Measurements from ENCODE around the gene CACHD1. TPM values are rescaled to one million over a fixed set of nuclear protein-coding genes. Genes with fewer than 3 reads are reported as not detected.
"Not testable (repeated sequence)": the region's sequence is repeated elsewhere in the genome, so short reads cannot be mapped to it uniquely, and the experiment has no call there.

Gene CACHD1
- total RNA-seq, 1 experiment from 2014 or later = 3.9 TPM

GRCh38 chr1:64505944-64506655 lies 36.2 kb downstream of the CACHD1 start:
- H3K9me3 Mint-ChIP-seq (ENCODE audit: unreplicated experiment) = no peaks in the 10 kb centered on the region
- H3K4me3 Mint-ChIP-seq (ENCODE audit: unreplicated experiment) = peak overlapping the region; percentile 72
- TF ChIP-seq, protein P1, sequence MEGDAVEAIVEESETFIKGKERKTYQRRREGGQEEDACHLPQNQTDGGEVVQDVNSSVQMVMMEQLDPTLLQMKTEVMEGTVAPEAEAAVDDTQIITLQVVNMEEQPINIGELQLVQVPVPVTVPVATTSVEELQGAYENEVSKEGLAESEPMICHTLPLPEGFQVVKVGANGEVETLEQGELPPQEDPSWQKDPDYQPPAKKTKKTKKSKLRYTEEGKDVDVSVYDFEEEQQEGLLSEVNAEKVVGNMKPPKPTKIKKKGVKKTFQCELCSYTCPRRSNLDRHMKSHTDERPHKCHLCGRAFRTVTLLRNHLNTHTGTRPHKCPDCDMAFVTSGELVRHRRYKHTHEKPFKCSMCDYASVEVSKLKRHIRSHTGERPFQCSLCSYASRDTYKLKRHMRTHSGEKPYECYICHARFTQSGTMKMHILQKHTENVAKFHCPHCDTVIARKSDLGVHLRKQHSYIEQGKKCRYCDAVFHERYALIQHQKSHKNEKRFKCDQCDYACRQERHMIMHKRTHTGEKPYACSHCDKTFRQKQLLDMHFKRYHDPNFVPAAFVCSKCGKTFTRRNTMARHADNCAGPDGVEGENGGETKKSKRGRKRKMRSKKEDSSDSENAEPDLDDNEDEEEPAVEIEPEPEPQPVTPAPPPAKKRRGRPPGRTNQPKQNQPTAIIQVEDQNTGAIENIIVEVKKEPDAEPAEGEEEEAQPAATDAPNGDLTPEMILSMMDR (IDR thresholded peaks at IDR 0.05; ENCODE audit: unreplicated experiment) = no peak
- H3K27me3 Mint-ChIP-seq (ENCODE audit: insufficient read depth, unreplicated experiment) = no peaks in the 10 kb centered on the region
- intact Hi-C loops (cut with micrococcal nuclease) = loop anchor here (5.0 kb wide), 1 partner anchor 34 kb away; the partner anchor contains the start of gene CACHD1
- no peak overlapping the region for H3K27ac Mint-ChIP-seq (ENCODE audit: low read depth, unreplicated experiment)
- POLR2A ChIA-PET = interaction anchor here (0.6 to 1.1 kb wide), 4 partner anchors 9 to 1040 kb away, joined by 3 read pairs; no protein-coding TSS in a partner anchor
- peak; percentile 82 for DNase-seq (ENCODE audit: unreplicated experiment)
- no peaks in the 10 kb centered on the region for H3K36me3 Mint-ChIP-seq (ENCODE audit: insufficient read depth, unreplicated experiment)
- CTCF ChIA-PET = interaction anchor here (0.6 to 0.7 kb wide), 2 partner anchors 240 to 351 kb away, joined by 3 to 4 read pairs; no protein-coding TSS in a partner anchor
- no TSS peak for BruUV-seq (replicated peaks)
- H3K4me1 Mint-ChIP-seq (ENCODE audit: insufficient read depth, unreplicated experiment) = peaks cover 11% of the 10 kb centered on the region

DNA sequence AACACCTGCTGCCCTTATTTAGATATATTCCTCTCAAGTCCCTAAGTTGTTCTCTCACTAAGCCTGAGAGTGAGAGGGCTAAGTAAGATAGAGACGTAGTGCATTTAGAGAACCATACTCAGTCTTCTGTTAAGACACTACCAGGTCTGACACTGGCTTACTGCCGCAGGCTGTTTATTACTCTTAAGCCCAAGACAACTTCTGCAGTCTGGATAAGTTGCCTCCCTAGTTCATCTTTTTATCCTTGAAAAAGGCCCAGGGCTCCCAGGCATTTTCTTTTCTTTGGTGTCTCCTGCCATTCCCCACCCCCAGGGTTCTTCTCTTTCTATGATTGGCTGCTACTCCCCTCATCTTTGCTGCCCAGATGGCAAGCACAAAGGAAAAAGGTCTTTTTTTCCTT lies 38.7 kb downstream of the CACHD1 start:
- H3K4me1 Mint-ChIP-seq (ENCODE audit: insufficient read depth, unreplicated experiment) = peaks cover 11% of the 10 kb centered on the region
- no peak overlapping the region for H3K27ac Mint-ChIP-seq (ENCODE audit: low read depth, unreplicated experiment)
- no peak overlapping the region for H3K4me3 Mint-ChIP-seq (ENCODE audit: unreplicated experiment)

DNA sequence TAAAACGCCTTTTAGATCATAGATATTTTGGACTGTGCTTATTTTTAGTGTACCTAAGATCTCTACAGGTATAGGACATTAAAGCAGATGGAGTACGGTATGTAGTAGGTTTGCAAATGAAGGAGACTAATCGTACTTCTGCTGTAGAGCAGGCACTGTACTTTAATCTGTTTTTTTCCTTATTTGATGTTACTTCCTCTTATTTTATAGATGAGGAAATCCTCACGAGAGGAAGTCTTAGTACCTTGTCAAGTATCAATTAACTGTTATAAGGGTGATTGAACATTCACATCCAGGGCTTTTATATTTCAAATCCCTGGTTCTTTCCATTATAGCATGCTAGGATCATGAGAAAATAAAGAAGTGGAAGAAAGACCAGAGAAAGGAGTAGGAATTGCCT lies 41.1 kb downstream of the CACHD1 start:
- no TSS peak for BruUV-seq (replicated peaks)
- H3K4me1 Mint-ChIP-seq (ENCODE audit: insufficient read depth, unreplicated experiment) = peaks cover 14% of the 10 kb centered on the region
- no peaks in the 10 kb centered on the region for H3K36me3 Mint-ChIP-seq (ENCODE audit: insufficient read depth, unreplicated experiment)
- TF ChIP-seq, protein P1 (IDR thresholded peaks at IDR 0.05; ENCODE audit: unreplicated experiment) = no peak
- H3K27ac Mint-ChIP-seq (ENCODE audit: low read depth, unreplicated experiment) = no peak overlapping the region
- intact Hi-C loops (cut with micrococcal nuclease) = no loop called here
- DNase-seq (ENCODE audit: unreplicated experiment) = no peak
- no peaks in the 10 kb centered on the region for H3K27me3 Mint-ChIP-seq (ENCODE audit: insufficient read depth, unreplicated experiment)
- CTCF ChIA-PET = interaction anchor here (0.6 kb wide), 1 partner anchor 19 kb away, joined by 3 read pairs; no protein-coding TSS in a partner anchor
- no peak overlapping the region for H3K4me3 Mint-ChIP-seq (ENCODE audit: unreplicated experiment)
- POLR2A ChIA-PET = interaction anchor here (0.5 kb wide), 1 partner anchor 10 kb away, joined by 4 read pairs; no protein-coding TSS in a partner anchor
- no peaks in the 10 kb centered on the region for H3K9me3 Mint-ChIP-seq (ENCODE audit: unreplicated experiment)

More for the DNA sequence above, 38.7 kb downstream of the CACHD1 start:
- TF ChIP-seq, protein P1 (IDR thresholded peaks at IDR 0.05; ENCODE audit: unreplicated experiment) = no peak
- DNase-seq (ENCODE audit: unreplicated experiment) = no peak
- H3K36me3 Mint-ChIP-seq (ENCODE audit: insufficient read depth, unreplicated experiment) = no peaks in the 10 kb centered on the region
- POLR2A ChIA-PET = no interaction called here
- BruUV-seq (replicated peaks) = no TSS peak
- no peaks in the 10 kb centered on the region for H3K9me3 Mint-ChIP-seq (ENCODE audit: unreplicated experiment)
- no peaks in the 10 kb centered on the region for H3K27me3 Mint-ChIP-seq (ENCODE audit: insufficient read depth, unreplicated experiment)
- CTCF ChIA-PET = interaction anchor here (0.6 to 1.0 kb wide), 3 partner anchors 41 to 104 kb away, joined by 3 read pairs; no protein-coding TSS in a partner anchor
- intact Hi-C loops (cut with micrococcal nuclease) = loop anchor here (5.0 kb wide), 1 partner anchor 36 kb away; the partner anchor contains the start of gene CACHD1

DNA sequence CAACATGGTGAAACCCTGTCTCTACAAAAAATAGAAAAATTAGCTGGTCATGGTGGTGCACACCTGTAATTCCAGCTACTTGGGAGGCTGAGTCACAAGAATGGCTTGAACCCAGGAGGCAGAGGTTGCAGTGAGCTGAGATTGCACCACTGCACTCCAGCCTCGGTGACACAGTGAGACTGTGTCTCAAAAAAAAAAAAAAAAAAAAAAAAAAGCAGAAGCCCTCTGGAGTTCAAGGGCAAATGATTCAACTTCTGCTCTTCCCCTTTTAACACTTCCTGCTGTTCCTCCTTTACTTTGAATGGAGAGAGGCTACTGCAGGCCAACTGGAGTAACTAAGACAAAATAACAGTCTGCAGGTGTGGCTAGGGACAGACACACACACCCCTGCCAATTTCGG lies 42.3 kb downstream of the CACHD1 start:
- H3K27me3 Mint-ChIP-seq (ENCODE audit: insufficient read depth, unreplicated experiment); H3K9me3 Mint-ChIP-seq (ENCODE audit: unreplicated experiment); intact Hi-C loops (cut with micrococcal nuclease); CTCF ChIA-PET; BruUV-seq (replicated peaks); H3K36me3 Mint-ChIP-seq (ENCODE audit: insufficient read depth, unreplicated experiment); H3K27ac Mint-ChIP-seq (ENCODE audit: low read depth, unreplicated experiment); DNase-seq (ENCODE audit: unreplicated experiment); H3K4me3 Mint-ChIP-seq (ENCODE audit: unreplicated experiment): not testable (repeated sequence)
- H3K4me1 Mint-ChIP-seq (ENCODE audit: insufficient read depth, unreplicated experiment) = peaks cover 17% of the 10 kb centered on the region
- POLR2A ChIA-PET = interaction anchor here (1.4 kb wide), 1 partner anchor 9 kb away, joined by 3 read pairs; no protein-coding TSS in a partner anchor
